T-helper 2 cell (primary cell): Measurements from ENCODE around the gene ABCA13.

Source experiments
- DNase-seq, 5 experiments: peaks; one replicate each; pipeline versions ENCODE4 v3.0.0 to v3.0.0-alpha.2; 2012 to 2022

The ABCA13 gene

GRCh38 chr7:48438206-48438605 lies 266.9 kb downstream of the ABCA13 start:
- DNase-seq: peak in 1 of 5 experiments; percentile 1

- DNase-seq: peak in 1 of 5 experiments; percentile 50
These were observed 270.7 kb downstream of the ABCA13 start for GRCh38 chr7:48441848-48442492.

DNA sequence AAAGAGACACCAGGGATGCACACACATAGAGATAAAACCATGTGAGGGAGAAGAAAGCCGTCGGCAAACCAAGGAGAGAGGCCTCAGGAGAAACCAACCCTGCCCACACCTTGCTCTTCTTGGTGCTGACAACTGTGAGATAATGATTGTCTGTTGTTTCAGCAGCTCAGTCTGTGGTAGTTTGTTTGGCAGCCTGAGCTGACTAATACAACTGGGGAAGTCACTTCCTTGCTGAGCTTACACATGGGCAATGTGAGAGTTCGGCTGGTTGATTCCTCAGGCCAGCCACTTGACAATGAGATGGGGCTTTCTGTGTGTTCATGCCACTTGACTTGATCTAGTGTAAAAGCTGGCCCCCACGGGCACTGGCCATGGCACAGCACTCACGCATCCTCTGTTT lies 271.8 kb downstream of the ABCA13 start:
- peak in 1 of 5 experiments; percentile 7 for DNase-seq

- no peak for DNase-seq
These were observed 275.5 kb downstream of the ABCA13 start for GRCh38 chr7:48446721-48447120.

- DNase-seq: no peak
These were observed 281.0 kb downstream of the ABCA13 start for GRCh38 chr7:48452218-48452617.

DNA sequence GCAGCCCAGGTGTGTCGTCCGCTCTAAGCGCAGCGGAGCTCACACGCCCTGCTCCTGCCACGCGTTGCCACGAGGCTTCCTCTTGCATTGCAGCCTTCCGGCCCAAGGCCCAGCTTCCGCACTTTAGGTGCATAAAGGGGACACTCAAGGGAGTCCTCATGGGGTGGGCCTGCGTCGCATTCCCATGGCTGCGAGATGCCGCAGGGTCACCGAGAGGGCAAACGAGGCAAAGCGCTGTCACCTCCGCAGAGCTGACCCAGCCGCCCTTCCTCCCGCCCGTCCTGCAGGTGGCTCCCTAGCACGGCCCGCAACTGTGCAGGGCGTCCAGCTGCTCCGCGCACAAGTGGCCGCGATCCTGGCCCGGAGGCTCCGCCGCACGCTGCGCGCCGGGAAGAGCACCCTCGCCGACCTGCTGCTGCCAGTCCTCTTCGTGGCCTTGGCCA lies 283.5 kb downstream of the ABCA13 start:
- no peak for DNase-seq

DNA sequence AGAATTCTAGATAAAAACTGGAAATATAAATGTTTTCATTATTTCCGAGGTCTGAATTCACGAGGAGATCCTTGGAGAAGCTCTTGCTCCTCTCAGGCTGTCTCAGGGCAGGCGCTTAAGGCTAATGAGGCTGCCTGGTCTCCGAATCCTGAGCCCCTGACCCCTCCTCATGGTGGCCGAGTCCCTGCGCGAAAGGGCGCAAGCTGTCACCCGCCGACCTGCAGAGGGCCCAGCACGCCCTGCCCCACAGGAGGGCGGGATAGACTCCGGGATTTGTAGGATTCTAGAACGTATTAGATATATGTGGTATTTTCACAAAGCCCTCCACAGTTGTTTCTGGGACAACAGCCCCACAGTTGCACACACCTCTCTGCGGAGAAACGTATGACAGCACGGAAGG lies 284.1 kb downstream of the ABCA13 start:
- no peak for DNase-seq

DNA sequence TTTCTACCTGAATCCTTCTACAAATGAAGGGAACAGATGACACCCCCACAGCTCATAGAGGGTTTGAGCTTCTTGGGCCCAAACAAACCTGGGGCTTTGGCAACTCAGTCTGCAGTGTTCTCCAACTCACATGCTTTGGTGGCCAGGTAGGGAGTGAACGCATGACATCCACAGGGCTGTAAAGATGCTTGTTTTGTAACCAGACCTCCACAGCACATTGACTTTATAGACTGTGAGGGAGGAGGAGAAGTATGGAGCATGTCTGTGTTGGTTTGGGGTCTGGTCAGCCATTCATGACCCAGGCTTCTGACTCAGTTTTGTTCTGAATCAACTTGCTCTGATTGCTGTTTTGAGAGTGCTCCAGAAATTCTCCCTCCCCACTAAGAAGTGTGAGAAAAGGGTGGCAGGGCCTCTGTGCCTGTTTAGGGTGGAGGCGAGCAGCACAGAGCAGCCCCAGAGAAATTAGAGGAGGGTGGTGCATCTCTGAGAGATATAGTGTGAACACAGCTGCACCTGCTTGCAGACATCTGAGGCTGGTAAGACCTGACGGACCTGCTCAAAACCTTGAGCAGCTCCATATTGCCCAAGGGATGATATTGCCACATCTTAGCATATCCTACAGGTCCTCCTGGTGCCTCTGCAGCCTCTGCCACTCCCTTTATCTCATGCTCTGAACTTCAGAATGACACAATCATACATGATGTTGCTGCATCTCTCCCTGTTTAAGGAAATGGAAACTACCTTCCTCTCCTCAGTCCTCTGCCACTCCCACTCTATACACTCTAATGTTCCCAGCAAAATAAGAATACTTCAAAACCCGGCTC lies 287.7 kb downstream of the ABCA13 start:
- no peak for DNase-seq

DNA sequence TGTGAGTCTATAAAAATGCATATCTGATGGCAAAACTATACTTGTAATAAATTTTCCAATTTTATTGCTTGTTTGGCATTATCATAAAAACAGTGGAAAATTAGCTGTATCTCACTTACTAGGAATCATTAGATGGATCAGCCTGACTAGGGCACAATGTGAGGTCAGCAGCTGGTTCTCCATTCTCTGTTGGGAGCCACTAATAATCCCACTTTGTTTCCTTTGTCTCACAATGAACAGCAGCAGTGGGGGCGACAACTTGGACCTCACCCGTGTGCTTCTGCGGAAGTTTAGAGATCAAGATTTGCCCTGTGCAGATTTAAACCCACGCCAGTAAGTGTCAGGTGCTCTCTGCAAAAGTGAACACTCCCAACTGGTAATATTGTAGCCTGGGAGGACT lies 295.5 kb downstream of the ABCA13 start:
- DNase-seq: no peak

DNA sequence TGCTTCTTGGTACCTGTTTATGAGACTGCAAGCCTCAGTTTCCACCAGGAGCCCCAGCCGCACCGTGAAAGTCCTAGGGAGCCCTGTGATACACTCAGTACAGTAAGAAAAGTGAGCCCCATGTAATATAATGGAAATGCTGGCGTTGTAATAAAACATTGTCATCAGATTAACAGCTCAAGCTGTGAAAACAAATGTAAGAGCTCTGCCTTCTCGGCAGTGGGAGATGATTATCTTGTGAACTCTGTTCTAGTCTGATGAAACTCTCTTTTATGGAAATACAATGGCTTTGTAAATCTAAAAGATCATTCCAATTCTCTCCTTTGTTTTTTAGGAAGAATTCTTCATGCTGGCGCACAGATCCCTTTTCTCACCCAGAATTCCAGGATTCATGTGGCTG lies 299.9 kb downstream of the ABCA13 start:
- DNase-seq: no peak

GRCh38 chr7:48472640-48473039 lies 301.4 kb downstream of the ABCA13 start:
- DNase-seq: no peak

GRCh38 chr7:48473205-48473865 lies 302.1 kb downstream of the ABCA13 start:
- no peak for DNase-seq

DNA sequence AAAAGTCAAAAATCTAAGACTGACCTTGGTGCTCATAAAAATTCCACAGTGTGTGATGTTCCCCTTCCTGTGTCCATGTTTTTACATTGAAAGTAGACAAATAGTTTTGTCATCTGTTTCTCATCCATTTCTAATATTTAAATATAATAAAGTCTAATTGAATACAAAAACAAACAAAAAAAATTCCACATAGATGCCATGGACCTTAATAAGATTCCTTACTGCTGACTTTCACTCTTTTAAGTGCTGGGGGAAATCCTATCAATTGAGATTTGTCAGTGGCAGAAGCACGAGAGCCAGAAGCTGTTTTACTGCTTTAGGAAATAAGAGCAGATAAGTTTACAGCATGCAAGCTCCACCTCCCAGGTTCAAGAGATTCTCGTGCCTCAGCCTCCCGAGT lies 310.0 kb downstream of the ABCA13 start:
- DNase-seq: no peak

- DNase-seq: no peak
These were observed 326.3 kb downstream of the ABCA13 start for GRCh38 chr7:48497521-48497920.

DNA sequence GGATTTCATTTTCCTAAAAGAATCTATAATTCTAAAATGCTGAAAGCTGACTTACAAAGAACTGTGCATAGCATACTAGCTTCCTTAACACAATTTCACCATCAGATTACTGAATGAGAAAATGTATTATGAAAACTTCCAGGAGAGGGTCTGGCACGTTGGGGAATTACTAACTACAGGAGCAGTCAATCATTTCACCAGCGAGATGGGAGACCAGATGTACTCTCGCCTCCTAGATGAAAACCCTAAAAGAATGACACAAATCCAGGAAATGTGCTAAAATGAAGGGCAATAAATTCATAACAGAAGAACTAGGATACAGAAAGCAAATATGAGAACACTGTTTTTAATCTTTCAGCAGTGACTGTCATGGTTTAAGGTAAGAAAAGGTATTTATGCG lies 330.8 kb downstream of the ABCA13 start:
- no peak for DNase-seq

DNA sequence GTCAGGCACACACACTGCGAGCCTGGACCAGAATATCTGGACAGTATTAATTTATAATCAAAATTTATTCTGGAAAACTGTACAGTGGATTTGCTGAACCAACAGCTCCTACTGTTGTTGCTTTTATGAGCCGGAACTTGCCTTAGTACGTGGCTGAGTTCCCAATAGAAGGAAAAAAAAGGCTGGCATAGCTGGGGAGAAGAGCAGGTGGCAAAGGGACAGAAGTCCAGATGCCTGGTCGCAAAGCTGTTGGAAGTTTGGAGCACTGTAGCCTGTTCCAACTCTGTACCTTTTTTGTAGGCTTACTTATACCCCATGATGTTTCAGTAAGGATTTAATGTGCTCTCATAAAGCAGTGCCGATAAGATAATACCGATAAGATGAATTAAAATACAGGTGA lies 333.8 kb downstream of the ABCA13 start:
- DNase-seq: no peak

DNA sequence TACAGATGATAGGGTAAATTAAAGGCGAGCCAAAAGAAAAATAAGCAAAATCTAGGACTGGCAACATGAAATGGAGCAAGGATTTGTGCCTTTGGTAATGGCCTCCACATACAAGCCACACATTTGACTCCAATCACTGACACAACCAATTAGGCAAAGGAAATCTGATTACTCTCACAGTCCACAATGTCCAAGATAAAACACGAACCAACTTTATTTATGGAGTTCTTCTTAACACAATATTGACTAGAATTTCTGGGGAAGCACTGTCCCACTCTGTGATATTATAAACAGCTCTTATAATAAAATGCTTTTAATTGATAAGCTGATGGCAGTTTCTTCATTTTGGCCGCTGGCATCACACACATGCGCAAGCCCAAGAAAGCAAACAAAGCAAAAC lies 334.2 kb downstream of the ABCA13 start:
- DNase-seq: no peak

- DNase-seq: no peak
These were observed 335.3 kb downstream of the ABCA13 start for GRCh38 chr7:48506569-48506968.

DNA sequence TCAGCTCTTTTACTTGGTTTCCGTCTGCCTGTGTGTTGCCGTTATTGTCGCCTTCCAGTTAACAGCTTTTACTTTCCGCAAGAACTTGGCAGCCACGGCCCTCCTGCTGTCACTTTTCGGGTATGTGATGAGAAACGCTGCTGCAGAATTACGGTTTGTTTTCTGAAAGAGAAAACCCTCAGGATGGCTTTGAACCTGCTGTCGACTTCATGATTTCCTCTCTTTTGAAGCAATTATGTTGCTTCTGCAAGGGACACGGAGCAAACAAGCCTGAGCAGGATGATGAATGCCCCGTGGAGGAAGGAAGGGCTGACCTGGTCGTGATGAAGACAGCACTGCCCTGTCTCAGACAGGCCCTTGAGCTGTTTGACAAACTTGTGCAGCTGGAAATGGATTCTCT lies 339.8 kb downstream of the ABCA13 start:
- DNase-seq: no peak

- no peak for DNase-seq
These were observed 341.6 kb downstream of the ABCA13 start for GRCh38 chr7:48512892-48513291.

- no peak for DNase-seq
These were observed 343.9 kb downstream of the ABCA13 start for GRCh38 chr7:48515171-48515570.

DNA sequence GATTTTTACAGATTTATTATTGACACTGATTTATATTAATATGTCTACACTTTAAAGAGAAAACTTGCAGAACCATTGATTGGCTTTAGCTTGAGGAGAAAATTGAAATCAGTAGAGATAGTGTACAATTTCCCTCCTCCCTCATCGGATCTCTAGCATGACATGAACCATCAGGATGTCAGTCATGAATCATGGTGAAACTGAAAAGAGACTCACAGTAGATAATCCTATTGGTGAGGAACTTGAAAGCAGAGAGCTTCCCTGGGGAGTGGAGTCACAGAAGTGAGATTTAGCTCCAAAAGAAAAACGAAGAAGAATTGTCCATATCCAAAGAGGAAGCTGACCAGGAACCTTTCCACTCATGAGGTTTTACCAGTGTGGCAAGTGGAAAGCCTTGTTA lies 346.8 kb downstream of the ABCA13 start:
- no peak for DNase-seq

- DNase-seq: no peak
These were observed 351.4 kb downstream of the ABCA13 start for GRCh38 chr7:48522692-48523091.
